HG02759 (cell line): ENCODE data around the gene HDAC7.
"Not testable (repeated sequence)": the region's sequence is repeated elsewhere in the genome, so short reads cannot be mapped to it uniquely, and the experiment has no call there.

Source experiments
- ATAC-seq: cut with Tn5 transposase; IDR thresholded peaks from one replicate; pipeline ENCODE4 v1.9.1; 2021; ENCODE audit warnings: mild to moderate bottlenecking, moderate library complexity; ENCODE audit not compliant: unreplicated experiment

HDAC7 gene

DNA sequence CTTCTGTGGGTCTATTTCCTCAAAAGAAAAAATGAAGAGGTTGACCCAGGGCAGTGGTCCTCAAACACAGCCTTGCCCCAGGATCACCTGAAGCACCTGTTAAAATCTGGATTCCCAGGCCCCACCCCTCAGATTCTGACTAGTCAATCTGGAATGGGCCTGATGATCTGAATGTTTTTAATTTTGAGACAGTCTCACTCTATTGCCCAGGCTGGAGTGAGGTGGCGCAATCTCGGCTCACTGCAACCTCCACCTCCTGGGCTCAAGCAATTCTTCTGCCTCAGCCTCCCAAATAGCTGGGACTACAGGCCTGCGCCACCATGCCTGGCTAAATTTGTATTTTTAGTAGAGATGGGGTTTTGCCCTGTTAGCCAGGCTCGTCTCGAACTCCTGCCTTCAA lies 4.3 kb downstream of the HDAC7 start:
- not testable (repeated sequence) for ATAC-seq

DNA sequence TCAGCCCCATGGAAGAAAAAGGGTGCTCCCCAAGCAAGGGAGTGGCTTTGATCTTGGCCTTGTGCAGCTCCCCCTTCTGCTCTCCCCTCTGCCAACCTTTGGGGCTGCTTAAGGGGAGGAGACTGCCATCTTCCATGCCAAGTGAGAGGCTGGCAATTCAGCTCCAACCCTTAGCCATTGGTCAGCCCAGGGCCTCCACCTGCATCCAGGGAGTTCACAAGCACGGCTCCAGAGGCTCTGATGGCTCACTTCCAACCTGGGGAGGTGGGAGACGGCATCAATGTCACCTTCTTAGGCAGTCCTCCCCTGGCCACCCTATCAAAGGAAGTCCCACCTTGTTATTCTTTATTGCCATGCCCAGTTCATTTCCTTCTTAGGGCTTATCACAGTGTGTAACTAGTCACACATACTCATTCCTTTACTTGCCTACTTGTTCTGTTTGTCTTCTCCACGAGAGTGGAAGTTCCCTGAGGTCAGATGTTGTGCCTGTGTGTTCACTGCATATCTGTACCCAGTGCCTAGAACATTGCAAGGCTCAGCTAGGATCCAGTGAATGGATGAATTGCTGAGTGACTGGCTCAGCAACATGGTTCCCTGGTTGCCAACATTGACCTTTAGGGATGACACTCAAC lies 5.0 kb downstream of the HDAC7 start:
- no peak for ATAC-seq

DNA sequence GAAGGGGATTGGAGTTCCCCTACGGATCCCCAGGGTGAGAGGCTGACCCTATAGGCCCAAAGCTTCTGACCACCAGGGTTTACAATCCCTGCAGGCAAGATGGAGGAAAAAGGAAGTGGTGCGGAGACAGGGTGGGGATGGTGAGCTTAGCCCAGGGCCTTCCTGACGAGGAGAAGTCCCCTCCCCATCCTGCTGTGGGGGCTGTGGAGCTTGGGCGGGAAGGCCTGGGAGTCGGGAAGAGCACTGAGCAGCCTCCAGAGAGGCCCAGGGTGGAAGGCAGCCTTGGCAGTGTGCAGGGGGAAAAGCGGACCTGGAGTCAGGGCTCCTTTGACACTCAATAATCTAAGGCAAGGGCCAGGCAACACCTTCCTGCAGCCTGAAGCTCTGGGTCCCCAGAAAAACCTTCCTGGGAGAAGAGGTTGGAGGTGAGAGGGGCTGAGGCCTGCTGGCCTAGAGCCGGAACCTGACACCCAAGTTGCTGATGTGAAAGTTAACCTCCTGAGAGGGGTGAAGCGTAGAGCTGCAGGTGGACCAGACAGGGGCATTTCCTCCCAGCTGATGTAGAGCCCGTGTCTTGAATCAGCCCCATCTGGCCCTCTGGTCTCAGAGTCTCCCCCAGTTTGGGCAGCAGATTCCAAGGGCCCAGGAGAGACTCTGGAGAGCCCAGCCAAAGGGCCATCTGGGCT lies 6.0 kb downstream of the HDAC7 start:
- ATAC-seq: peak; percentile 28

DNA sequence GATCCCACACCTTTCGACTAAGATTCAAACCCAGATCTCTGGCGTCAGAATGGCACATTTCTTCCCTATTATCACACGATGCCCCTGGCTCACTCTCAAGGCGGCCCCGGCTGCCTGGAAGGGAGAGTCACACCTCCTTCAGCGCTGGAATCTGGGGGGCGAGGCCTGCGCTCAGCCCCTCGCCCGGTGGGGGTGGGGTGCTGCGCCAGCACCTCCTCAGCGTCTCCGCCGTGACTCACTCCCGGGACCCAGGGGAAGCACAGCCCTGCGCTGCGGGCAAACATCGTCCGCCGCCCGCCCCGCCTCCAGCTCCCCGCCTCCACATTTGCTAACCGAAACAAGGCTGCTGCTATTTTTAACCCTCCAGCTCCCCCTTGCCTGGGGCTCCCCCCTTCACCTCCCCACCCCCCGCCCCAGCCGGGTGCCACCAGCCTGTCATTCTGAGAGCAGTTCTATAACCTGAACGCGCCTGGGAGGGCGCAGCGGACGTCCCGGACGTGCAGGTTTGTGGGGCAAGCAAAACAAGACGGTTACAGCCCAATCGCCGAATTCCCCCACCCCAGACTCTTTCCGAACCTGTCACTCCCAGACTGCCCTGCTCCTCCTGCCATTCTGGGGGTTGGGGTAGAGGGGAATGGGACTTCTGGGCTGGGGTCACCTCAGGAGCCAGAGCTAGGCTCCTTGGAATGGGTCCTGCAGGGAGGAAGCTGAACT lies 6.7 kb downstream of the HDAC7 start:
- peak; percentile 73 for ATAC-seq

DNA sequence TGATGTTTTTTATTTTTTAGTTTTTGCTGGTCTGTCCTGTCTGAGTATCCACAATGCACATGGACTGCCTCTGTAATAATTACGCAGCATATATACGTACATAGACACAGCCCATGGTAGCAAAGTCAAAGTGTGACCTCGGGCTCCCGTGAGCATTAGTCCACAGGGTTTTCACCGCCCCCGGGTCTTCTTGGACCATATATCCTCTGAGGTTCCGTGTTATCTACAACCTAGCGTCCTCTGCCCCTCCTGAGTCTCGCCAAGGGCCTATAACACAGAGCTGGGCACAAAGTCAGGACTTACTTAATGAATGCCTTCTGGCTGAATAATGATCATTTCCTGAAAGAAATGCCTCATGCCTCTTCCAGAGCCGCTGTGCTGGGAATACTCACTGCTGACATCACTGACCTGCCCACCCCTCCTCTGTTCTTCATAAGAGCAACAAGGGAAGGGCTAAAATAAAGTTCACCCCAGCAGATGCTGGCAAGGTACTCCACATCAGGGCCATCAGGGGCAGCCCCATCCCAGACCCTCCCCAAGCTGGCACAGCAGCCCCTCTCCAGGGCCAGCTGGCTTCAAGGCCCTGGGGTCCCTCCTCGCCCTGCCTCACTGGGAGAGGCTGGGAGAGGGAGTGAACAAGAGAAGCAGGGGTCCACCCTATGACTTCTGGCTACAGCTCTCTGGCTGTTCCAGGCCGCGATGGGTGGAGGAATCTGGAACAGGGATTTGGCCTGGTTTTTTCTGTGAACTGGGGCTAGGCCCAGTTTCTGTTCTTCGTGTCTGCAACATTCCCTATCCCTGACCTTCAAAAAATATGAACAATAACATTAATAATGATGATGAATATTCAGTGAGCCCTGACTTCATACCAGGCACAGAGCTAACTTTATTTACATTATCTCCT lies 7.9 kb downstream of the HDAC7 start:
- no peak for ATAC-seq

DNA sequence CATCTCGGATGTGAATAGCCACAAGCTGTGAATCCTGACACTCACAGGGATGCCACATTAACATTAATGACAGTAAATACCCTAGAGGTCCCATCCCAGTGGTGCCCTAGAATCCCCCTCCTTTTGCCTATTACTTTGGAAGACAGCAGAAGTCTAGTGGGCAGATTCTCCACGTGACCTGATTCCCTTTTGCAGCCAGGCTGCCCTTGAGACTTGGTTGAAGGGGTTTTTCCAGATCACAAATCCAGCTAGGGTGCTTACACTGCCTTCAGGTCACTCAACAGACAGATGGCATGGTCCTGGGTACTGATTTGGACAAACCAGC lies 8.7 kb downstream of the HDAC7 start:
- no peak for ATAC-seq

DNA sequence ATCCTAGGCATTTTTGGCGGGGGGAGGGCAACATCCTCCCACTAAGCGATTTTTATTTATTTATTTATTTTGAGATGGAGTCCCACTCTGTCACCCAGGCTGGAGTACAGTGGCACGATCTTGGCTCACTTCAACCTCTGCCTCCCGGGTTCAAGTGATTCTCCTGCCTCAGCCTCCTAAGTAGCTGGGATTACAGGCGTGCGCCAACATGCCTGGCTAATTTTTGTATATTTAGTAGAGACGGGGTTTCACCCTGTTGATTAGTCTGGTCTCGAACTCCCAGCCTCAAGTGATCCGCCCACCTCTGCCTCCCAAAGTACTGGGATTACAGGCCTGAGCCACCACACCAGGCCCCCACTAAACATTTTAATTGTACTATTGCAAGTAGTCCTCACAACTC lies 10.2 kb downstream of the HDAC7 start:
- not testable (repeated sequence) for ATAC-seq

DNA sequence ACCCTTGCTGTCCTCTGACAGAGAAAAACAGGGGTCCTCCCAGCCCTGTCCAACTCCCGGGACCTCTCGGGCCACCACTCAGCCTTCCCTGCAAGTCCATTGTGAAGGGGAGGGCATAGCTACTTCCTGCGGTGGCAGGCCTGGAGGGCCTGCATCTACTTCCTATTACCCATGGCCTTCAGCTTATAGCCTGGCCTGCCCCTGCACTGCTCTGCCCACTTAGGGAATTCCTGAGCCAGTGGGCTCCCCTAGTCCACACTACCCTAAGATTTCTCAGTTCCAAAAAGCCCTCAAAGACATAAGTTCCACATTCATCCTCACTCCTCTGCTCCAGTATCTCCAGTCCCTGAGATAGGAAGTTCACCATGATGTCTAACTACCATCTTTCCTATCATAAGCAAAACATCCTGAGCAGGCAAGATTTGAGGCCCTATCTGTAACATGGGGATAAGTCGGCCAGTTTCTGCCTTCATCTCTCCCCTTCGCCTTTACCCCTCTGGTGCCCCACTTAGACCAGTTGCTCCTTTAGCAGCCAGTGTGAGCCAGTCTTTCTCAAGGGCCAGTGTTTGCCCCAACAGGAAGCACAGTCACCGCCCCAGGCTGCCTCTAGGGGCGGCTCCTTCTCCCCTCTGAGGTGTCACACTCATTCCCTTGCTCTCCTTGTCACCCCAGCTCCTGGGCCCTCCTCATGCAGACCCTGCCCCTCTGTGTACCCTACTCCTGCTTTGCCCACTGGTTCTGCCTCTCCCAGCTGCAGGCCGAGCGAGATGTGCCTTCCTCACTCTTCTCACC lies 10.9 kb downstream of the HDAC7 start:
- ATAC-seq: no peak

DNA sequence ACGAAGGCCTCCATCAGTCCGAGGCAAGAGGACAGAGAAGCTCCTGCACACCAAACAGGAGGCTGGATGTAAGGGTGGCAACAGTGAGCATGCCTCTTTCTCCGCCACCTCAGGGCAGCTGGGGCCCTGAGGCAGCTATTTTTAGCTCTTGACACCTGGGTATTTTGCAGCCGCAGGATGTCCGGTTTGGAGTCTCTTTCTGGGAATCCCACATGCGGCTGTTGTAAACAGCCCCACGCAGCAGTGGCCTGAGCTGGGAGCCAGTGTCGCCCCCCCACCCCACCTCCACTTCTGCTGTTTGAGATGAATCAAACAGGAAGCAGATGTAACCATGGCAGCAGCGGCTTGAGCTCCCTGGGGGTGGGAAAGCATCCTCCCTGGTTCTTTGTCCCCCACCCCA lies 11.7 kb downstream of the HDAC7 start:
- peak; percentile 43 for ATAC-seq

DNA sequence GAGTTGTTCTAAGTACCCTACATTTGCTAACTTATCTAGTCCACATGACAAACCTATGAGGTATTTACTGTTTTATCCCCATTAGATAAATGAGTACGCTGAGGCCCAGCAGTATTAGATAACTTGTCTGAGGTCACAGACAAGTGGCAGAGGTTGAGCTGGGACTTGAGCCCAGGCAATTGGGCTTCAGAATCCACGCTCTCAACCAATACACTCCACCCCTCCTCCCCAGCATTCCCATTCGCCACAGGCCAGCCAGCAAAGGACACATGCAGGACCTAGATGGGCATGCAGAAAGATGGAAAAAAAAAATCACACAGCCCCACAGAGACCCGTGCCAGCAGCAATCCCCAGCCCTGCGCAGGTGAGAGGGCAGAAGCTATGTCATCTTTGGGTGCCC lies 12.4 kb downstream of the HDAC7 start:
- no peak for ATAC-seq

DNA sequence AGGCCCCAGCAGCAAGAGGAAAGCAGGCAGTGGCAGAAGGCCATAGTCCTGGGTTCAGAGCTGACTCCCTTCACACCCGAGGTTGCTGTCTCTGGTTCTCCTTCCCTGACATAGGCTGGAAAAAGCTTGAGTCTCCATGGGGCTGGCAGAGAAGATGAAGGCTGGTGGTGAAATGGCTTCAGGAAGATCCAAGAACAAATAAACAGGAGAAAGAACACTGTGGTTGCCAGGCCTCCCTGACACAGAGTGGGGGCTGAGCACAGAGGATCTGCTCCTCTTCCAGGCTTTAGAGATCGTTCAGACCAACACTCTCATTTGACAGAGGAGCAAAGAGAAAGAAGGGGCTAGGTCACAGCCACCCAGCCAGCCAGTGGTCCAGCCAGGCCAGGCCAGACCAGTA lies 14.3 kb downstream of the HDAC7 start:
- no peak for ATAC-seq

DNA sequence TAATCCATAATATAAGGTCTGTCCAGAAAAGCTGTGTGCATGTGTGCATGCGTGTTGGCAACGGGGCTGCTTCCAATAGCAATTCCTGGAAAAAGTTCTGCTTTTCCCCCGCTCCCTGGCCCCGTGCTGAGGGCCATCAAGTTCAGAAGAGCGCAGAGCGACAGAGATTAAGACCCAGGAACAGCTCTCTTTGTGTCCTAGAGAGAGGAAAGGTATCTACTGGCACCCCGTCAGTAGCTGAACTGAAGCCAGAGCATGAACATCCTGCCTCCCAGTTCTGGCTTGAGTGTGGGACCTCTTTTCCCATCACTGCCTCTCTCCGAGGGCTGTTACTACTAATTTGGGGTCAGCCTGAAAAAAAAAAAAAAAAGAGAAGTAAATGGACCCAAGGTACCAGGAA lies 15.5 kb downstream of the HDAC7 start:
- ATAC-seq: no peak

DNA sequence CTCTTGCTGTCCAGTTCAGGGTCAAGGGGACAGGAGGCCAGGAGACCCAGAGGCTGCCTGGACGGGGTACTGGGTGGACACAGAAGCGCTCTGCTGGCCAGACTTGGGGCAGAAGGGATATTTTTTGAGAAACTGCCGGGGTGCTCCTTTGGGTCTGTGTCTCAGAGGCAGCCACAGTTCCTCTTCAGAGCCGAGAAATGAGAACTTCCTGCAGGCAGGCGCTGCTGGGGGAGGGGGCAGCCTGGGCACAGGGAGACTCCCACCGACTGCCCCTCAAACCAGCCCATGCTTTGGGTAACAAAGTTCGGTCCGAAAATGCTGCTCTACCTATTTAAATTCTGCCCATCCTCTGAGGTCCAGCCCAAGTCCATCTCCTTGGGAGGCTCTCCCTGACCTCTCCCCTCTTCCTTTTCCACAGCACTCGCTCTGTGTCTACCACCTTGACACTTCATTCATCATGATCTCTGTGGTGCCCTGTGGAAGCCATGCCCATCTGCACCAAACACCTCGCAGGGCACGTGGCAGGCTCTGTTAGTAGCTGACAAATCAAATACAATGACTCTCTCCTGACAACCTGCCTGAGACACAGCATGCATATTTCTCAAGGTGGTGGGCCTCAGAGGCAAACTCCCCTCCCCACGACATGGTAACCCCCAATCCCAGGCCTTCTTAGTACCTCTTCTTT lies 16.4 kb downstream of the HDAC7 start:
- no peak for ATAC-seq

DNA sequence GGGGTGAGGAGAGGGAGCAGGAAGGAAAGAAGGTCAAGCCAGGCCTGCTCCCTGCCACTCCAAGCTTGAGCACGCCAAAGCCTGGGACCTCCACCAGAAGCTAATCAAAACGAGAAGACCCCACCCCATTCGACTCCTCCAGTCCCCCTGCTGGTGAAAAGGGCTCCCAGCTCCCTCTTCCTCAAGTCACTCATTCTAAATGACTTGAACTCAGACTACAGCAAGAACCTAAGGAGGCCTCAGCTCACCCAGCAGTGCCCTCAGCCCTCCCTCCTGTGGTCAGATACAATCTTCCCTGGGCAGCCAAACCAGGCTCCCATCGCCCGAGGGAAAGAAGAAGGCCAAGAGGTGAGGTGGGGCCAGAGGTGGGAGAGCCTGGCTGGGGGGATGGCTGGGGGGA lies 17.4 kb downstream of the HDAC7 start:
- ATAC-seq: no peak

DNA sequence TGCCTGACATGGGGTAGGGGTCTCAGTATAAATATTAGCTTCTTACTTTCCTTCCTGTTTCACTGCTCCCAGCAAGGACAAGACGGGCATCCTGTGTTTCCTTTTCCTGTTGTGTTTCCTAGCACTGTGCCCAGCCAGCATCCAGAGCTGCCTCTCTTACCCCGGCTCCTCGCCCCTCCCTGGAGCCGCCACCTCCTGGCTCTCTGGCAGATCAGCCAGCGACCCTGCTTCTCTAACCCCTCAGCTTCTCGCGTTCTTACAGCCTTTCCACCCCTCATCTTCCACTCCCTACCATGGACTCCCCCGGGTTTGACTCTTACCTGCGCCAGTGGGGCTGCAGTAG lies 17.8 kb downstream of the HDAC7 start:
- no peak for ATAC-seq

DNA sequence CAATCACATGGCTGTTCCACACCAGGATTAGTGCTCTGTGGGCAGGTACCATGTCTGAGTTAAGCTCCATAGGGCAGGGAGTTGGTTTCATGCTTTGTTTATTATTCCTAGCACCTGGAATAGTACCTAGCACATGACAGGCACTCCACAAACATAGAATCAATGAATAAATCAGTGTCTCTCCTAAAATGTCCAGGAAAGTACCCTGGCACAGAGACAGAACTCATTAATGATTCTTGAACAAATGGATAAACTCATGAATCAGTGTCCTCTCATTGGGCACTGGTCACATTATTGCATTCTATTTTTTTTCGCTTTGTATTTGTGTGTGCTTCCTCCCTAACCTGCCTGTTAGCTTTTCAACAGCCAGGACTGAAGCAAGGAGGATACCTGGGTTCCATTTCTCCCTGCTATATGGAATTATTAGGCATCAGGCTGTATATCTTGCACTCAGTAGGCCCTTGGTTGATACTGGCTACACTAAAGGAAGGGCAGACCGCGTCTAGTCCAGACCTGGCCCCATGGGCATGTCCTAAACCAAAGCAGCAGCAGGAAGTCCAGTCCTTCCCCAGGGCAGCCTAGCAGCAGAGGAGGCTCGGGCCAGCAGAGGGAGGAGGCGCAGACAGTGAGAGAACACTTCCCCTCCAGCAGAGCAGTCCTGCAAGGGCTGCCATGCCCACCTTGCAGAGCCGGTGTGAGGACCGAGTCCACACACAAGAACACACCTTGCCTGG lies 18.4 kb downstream of the HDAC7 start:
- ATAC-seq: no peak

DNA sequence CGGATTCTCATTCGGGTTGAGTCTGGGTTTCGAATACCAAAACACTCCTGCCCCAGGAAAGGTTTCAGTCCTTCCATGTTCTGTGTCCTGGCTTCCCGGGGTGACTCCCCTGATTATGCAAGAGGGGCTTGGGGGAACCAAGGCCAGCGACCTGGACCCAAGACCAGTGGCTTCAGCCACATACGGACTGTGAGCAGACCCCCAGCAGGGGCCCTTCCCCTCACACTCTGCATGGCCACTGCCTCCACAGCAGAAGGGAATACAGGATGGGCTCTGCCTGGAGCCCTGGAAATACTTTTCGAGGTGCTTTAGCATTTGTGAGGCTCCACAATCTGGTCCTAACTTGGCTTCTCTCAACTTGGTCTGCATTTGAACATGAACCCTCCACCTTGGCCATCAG lies 19.1 kb downstream of the HDAC7 start:
- no peak for ATAC-seq

DNA sequence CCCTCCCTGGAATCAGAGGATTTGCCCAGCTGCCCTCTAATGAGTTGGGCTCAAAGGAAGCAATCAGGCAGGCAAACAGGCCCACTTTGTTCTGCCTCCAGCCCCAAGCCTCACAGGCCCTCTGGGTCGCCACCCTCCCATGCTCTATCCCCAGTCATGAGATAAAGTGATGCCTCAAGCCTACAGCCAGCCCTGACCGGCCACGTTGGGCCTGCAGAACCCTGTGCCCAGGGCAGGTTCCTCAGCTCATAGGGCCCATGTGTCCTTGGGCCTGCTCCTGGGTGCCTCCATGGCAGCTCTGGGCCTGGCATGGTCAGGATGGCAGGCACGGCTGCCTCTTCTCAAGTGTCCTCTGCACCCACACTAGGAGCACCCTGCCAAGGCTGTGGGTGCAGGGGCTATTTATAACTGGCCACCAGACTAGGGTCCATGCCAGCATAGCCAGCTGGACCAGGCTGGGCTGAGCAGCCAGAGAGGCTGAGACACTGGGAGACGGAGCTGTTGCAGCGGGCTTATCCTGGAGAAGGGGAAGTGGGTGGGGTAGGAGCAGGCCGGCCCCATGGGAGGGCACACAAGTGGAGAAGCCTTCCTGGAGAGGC lies 20.2 kb downstream of the HDAC7 start:
- ATAC-seq: no peak

DNA sequence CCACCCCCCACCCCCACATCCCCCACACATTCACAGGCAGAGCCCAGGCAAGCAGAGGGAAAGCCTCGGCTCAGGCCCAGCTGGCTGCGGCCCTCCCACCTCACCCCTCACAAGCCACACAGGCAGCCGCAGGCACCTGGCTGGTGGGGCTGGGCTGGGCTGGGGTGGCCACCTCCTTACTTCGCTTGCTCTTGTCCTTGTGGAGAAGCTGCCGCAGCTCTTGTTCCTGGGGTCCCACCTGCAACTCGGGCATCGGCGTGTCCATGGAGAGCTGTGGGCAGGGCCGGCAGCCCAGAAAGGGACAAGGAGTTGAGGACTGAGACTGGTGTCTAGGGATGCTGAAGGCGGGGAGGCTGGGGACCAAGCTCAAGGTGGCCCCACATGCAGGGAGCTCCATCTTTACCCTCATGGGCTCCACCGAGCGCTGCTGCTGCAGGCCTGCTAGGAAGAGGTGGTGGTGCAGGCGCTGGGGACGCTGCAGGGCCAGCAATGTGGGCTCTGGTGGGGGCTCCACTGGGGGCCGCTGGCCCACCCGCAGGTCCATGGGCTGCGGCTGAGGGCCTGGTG lies 21.2 kb downstream of the HDAC7 start:
- no peak for ATAC-seq
